Frontal cortex (tissue), 4 donors: ENCODE measurements around the gene MCCC2. TPM values are rescaled to one million over a fixed set of nuclear protein-coding genes. Genes with fewer than 3 reads are reported as not detected.
"Not testable (repeated sequence)": the region's sequence is repeated elsewhere in the genome, so short reads cannot be mapped to it uniquely, and the experiment has no call there.

Source experiments
- DNase-seq, 2 donors: peaks; one replicate each; pipeline ENCODE4 v3.0.0; 2012; ENCODE audit warnings: low spot score in 2 of 2
- FAIRE-seq: peaks from 2 replicates; lab custom pipeline; 2012; peaks lifted over from hg19 to GRCh38; lab: Jason Lieb, UNC
- total RNA-seq: library from RNA; depleted of rRNA; stranded (reverse); fragments of >200 nt; gene quantifications from one replicate; pipeline ENCODE4 v1.2.3, GENCODE V29; 2014
- donor health status: control.
- donor health status: control.
- donor health status: control.

MCCC2 gene
- 12.2 TPM for total RNA-seq

DNA sequence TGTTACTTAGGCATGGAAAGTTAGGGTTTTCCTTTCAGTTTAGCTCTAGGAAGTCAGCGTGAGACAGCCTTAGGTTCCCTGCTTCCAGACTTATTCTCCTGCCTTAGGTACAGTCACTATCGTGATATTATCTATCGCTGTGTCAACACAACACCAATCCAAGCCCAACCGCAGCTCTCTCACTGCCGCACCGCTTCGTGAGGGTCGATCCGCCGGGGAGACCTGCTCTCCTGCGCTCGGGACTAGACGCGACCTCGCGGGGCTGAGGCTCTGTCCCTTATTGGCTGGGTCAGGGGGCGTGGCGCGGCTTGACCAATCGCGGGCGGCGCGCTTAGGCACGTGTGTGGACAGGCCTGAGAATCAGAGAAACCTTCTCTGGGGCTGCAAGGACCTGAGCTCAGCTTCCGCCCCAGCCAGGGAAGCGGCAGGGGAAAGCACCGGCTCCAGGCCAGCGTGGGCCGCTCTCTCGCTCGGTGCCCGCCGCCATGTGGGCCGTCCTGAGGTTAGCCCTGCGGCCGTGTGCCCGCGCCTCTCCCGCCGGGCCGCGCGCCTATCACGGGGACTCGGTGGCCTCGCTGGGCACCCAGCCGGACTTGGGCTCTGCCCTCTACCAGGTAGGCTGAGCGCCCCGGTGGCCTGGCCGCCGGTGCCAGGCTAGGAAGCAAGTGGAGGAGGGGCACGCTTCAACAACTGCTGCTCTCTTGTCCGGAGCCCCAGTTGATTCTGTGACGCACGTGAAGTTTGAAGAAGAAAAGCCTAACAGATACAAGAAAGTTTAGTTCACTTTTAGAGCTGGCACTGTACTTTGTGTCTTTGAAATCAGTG is at the start of gene MCCC2:
MCCC2 (plus strand) TSS at position 400 of the 825 bp plus-strand sequence; CDS start at position 486, 86 bp downstream.
- no peak for FAIRE-seq
- peak; percentile 86 to 92 for DNase-seq

DNA sequence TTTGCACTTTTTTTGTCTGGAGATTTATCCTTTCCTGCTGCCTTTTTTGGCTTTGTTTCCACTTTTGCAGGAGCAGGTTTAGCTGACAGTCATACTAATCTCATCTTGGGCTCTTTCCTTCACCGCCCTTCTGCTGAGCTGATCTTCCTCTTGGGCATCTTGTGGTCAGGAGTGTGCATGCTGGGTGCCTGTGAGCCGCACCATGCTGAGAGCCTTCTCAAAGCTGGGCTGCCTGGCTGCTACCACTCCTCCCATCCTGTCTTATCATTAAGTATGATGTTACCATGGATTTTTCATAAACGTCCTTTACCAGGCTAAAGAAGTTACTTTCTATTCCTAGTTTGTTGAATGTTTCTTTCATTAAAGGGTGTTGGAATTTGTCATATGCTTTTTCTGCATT is 49.5 kb upstream of the MCCC2 start:
- FAIRE-seq (no peak), DNase-seq (no peak)

- DNase-seq, FAIRE-seq: not testable (repeated sequence)
These were observed 36.3 kb upstream of the MCCC2 start for GRCh38 chr5:71550885-71551284.

DNA sequence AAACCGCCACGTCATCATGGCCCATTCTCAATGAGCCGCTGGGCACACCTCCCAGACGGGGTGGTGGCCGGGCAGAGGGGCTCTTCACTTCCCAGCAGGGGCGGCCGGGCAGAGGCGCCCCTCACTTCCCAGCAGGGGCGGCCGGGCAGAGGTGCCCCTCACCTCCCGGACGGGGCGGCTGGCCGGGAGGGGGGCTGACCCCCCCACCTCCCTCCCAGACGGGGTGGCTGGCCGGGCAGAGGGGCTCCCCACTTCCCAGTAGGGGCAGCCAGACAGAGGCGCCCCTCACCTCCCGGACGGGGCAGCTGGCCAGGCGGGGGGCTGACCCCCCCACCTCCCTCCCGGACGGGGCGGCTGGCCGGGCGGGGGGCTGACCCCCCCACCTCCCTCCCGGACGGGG is 35.6 kb upstream of the MCCC2 start:
- not testable (repeated sequence) for DNase-seq, FAIRE-seq

- FAIRE-seq, DNase-seq: not testable (repeated sequence)
These were observed 35.0 kb upstream of the MCCC2 start for GRCh38 chr5:71552026-71552749.

DNA sequence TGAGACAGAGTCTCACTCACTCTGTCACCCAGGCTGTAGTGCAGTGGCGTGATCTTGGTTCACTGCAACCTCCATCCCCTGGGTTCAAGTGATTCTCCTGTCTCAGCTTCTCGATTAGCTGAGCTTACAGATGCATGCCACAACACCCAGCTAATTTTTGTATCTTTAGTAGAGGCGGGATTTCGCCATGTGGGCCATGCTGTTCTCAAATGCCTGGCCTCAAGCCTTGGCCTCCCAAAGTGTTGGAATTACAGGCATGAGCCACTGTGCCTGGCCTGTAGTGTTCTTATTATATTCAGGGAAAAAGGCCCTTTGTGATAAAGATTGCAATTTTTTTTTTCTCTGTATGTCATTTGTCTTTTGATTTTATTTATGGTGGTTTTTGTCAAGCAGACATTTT is 24.0 kb upstream of the MCCC2 start:
- FAIRE-seq (no peak), DNase-seq (no peak)

GRCh38 chr5:71564895-71565294 is 22.2 kb upstream of the MCCC2 start:
- FAIRE-seq (no peak), DNase-seq (no peak)

- DNase-seq (no peak), FAIRE-seq (no peak)
These were observed 17.2 kb upstream of the MCCC2 start for GRCh38 chr5:71569748-71570509.

GRCh38 chr5:71571811-71572210 is 15.3 kb upstream of the MCCC2 start:
- not testable (repeated sequence) for FAIRE-seq, DNase-seq

GRCh38 chr5:71573591-71573990 is 13.5 kb upstream of the MCCC2 start:
- no peak for DNase-seq
- FAIRE-seq: no peak

DNA sequence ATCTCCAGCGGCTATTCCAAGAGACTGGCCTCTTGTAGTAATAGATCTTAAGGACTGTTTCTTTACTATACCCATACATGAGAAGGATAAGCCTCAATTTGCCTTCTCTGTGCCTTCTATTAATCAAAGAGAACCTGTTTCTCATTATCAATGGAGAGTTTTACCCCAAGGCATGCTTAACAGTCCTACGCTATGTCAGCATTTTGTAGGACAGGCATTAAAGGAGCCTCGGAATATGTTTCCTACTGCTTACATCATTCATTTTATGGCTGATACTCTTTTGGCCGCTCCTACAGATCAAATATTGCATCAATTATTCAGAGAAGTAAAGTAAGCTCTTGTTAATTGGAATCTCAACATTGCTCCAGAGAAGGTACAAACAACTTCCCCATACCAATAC is 11.6 kb upstream of the MCCC2 start:
- not testable (repeated sequence) for DNase-seq, FAIRE-seq

DNA sequence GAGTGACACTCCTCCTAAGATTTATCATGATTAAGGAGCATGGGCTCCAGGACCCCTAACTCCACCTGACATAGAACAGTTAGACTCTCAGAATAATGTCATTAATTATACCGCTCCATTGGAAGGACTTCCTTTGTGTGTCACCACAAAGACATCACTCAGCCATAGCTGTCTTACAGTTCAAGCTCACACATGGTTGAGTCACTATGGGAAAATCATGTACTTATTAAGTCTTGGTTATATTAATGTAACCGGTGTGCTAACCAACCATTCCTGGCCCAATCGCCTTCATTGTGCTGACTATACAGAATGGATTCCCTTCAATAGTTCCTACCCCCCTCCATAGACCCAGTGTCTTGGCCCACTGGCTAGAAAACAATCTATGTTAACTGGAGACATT is 10.9 kb upstream of the MCCC2 start:
- no peak for FAIRE-seq
- DNase-seq: no peak

DNA sequence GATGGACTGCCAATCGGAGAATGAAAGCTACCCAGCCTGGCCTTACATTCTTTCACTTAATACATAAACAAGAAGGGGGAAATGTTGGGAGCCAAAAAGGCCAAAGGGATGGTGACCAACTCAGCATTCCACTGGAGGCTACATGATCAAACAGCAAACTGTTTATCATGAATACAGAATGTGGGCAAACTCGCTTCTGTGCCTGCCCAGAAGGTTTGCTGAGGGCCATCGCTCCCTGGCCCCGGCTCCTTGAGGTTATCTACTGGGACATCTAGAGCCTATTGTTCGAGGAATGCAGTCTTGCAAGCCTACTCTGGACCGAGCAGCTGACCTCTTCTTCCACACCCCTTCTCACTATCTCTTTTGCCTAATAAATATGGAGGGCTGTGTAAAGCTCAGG is 9.3 kb upstream of the MCCC2 start:
- not testable (repeated sequence) for FAIRE-seq, DNase-seq

DNA sequence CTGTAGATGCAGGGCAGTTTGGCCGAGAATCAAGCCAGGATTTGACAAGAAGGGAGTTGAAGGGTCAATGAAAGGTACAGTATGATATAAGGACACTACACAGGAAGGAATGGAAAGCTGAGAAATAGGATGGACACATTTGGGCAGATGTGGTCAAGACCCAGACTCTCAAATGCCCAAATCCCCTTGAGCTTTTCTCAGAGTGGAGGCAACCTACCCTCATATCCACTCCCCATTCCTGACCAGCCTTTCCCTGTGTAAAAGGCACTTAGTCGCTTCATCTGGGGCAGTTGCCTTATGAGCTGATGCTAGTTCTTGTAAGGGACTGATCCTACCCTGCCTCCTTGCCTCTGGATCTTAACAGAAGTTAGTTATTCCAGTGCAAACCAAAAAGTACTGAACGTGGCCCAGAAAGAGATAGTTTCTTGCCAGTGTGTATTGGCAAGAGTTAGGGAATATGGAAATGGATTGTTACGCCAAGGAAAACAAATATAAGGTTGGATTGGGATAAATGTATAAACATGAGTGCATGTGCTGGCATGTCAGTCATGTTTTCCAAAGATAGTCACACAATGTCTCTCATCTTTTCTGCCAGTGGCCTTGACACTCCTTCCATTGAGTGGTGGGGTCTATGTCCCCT is 4.1 kb upstream of the MCCC2 start:
- FAIRE-seq (no peak), DNase-seq (no peak)

DNA sequence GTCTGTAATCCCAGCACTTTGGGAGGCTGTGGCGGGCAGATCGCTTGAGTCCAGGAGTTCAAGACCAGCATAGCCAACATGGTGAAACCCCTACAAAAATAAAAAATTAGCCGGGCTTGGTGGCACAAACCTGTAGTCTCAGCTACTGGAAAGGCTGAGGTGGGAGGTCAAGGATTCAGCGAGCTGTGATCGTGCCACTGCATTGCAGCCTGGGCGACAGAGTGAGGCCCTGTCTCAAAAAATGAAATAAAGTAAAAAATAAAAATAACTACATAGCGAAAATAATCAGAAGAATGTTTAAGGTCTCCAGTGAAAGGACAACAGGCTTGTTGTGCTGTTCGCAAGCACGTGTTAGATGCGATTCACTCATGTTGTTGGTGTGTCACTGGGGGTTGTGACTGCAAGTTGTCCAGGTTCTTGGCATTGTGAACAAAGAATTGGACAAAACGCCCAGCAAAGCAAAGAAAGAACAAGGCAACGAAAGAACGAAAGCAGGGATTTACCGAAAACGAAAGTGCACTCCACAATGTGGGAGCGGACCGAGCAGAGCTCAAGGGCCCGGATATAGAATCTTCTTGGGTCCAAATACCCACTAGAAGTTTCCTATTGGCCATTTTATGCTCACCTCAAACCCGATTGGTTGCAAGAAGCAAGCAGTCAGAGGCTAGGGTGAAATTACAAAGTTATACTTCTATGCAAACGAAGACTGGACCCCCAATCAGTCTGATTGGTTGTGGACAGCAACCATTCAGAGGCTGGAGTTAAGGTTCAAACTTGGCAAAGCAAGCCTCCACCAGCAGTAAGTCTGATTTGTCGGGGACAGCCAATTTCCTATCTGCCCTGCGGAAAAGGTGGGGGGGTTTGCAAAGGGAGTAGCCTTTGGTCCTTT is 844 bp upstream of the MCCC2 start:
- no peak for DNase-seq
- no peak for FAIRE-seq

DNA sequence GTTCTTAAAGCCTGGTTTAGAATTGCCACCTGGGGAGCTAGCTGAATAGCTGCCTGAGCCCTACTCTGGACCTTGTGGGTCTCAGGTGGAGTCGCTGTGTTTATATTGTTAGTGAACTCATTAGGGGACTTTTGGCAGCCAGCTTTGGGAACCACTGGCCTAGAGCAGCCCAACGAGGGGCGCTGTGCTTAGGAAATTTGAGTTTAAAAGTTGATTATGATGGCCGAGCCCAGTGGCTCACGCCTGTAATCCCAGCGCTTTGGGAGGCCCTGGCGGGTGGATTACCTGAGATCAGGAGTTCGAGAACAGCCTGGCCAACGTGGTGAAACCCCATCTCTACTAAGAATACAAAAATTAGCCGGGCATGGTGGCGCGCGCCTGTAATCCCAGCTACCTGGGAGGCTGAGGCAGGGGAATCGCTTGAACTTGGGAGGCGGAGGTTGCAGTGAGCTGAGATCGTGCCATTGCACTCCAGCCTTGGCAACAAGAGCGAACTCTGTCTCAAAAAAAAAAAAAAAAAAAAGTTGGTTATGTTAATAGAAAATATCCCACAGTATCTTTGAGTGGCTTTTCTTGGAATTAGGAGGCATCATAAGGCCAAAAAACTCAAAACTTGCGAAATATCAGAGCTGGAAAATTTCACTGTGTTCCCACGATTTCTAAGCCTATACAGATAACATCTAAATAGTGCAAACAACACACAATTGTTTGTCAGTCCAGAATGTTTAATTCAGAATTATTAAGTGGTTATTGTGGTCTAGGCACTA is 809 bp downstream of the MCCC2 start:
- DNase-seq (no peak), FAIRE-seq (no peak)

DNA sequence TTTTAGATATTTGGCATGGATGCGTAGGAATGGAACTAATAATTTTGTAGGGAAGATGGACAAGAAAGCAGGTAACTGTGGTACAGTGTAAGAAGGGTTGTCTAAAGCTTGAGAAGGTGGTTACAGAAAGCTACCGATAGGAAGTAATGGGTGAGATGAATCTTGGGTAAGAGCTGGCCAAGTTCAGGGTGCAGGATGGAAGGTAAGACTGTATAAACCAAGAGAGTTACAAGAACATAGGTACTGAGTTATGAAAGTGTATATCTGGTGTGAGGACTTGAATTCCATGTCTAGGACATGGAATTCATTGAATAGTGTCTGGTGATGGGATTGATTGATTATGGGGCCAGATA is 1.4 kb downstream of the MCCC2 start:
- FAIRE-seq (no peak), DNase-seq (no peak)

- FAIRE-seq: no peak
These were observed 2.8 kb downstream of the MCCC2 start for GRCh38 chr5:71589903-71590302.

More at GRCh38 chr5:71589903-71590302, 2.8 kb downstream of the MCCC2 start:
- DNase-seq: no peak
